ENCODE data around the gene ELAC2.

The ELAC2 gene

GRCh38 chr17:12966413-12966812 is 51.4 kb downstream of the ELAC2 start:
- TF ChIP-seq GATA3 (IDR thresholded peaks at IDR 0.05; ENCODE audit: low read depth, low read length) (no peak), GATA2 (IDR thresholded peaks at IDR 0.05; ENCODE audit: low read depth, low read length) (no peak)

DNA sequence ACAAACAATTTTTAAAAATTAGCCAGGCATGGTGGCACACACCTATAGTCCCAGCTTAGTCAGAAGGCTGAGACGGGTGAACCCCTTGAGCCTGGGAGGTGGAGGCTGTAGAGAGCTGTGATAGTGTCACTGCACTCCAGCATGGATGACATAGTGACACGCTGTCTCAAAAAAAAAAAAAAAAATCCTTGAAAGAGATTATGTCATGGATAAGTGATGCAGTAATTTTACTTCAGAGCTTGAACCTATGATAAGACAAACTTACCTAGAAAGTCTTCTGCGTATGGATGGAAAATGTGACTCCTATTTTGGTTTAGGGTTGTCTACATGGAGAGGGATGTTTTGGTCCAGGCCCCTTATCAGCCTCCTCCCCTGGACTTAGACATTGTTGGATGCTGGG is 51.8 kb downstream of the ELAC2 start:
- TF ChIP-seq GATA2 (IDR thresholded peaks at IDR 0.05; ENCODE audit: low read depth, low read length) = no peak
- TF ChIP-seq GATA3 (IDR thresholded peaks at IDR 0.05; ENCODE audit: low read depth, low read length) = no peak

- TF ChIP-seq GATA3 (IDR thresholded peaks at IDR 0.05; ENCODE audit: low read depth, low read length) (no peak), GATA2 (IDR thresholded peaks at IDR 0.05; ENCODE audit: low read depth, low read length) (no peak)
These were observed 53.0 kb downstream of the ELAC2 start for GRCh38 chr17:12964840-12965239.

DNA sequence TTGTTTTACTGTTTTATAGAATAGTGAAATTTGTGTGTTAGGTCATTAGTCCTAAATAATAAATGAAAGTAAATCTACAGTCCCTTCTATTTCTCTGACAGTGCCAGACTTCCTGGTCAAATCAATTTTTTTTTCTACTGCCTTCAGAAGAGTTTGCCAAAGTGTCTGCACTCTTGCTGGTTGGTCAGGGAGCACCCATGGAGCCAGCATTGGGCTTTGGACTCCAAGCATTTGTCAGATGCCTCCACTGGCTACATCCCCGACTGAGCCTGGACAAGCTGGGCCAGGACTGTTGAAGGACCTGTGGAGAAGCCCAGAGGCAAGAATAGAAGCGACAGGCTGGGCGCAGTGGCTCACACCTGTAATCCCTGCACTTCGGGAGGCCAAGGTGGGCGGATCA is 53.7 kb downstream of the ELAC2 start:
- no peak for TF ChIP-seq GATA3 (IDR thresholded peaks at IDR 0.05; ENCODE audit: low read depth, low read length)
- no peak for TF ChIP-seq GATA2 (IDR thresholded peaks at IDR 0.05; ENCODE audit: low read depth, low read length)

DNA sequence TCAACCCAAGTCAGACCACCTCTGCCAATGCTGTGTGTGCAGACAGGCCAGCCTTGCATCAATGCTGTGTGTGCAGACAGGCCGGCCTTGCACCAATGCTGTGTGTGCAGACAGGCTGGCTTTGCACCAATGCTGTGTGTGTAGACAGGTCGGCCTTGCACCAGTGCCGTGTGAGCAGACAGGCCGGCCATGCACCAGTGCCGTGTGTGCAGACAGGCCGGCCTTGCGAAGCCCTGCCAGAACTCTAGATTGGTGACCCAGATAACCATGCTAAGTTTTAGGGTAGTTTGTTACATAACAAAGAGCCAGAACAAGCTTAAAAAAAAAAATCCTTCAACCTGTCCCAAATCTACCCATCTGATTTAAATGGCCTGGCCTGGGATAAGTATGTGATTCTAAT is 54.3 kb downstream of the ELAC2 start:
- TF ChIP-seq GATA2 (IDR thresholded peaks at IDR 0.05; ENCODE audit: low read depth, low read length) (no peak), GATA3 (IDR thresholded peaks at IDR 0.05; ENCODE audit: low read depth, low read length) (no peak)

GRCh38 chr17:12961655-12962054 is 56.2 kb downstream of the ELAC2 start:
- TF ChIP-seq GATA3 (IDR thresholded peaks at IDR 0.05; ENCODE audit: low read depth, low read length) (no peak), GATA2 (IDR thresholded peaks at IDR 0.05; ENCODE audit: low read depth, low read length) (no peak)

GRCh38 chr17:12959441-12959840 is 58.4 kb downstream of the ELAC2 start:
- no peak for TF ChIP-seq GATA2 (IDR thresholded peaks at IDR 0.05; ENCODE audit: low read depth, low read length)
- no peak for TF ChIP-seq GATA3 (IDR thresholded peaks at IDR 0.05; ENCODE audit: low read depth, low read length)

DNA sequence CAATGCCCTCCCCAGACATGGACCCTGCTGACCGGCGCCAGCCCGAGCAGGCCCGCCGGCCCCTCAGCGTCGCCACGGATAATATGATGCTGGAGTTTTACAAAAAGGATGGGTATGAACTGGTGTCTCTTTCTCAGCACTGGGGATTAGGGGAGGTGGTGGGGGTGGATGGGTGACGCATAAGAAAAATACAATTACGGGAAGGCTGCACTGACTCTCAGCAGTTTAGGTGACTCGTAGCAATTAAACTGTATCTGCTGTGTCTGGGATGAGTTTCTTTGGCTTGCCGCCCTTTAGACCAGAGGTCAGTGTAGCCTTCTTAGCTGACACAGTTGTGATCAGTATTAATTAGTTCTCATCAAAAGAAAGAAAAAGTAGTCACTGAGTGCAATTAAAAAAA is 59.0 kb downstream of the ELAC2 start:
- TF ChIP-seq GATA3 (IDR thresholded peaks at IDR 0.05; ENCODE audit: low read depth, low read length) (no peak), GATA2 (IDR thresholded peaks at IDR 0.05; ENCODE audit: low read depth, low read length) (no peak)

GRCh38 chr17:12955521-12955920 is 62.3 kb downstream of the ELAC2 start:
- no peak for TF ChIP-seq GATA2 (IDR thresholded peaks at IDR 0.05; ENCODE audit: low read depth, low read length)
- TF ChIP-seq GATA3 (IDR thresholded peaks at IDR 0.05; ENCODE audit: low read depth, low read length) = no peak

GRCh38 chr17:12953156-12953555 is 64.7 kb downstream of the ELAC2 start:
- TF ChIP-seq GATA2 (IDR thresholded peaks at IDR 0.05; ENCODE audit: low read depth, low read length) (no peak), GATA3 (IDR thresholded peaks at IDR 0.05; ENCODE audit: low read depth, low read length) (no peak)

DNA sequence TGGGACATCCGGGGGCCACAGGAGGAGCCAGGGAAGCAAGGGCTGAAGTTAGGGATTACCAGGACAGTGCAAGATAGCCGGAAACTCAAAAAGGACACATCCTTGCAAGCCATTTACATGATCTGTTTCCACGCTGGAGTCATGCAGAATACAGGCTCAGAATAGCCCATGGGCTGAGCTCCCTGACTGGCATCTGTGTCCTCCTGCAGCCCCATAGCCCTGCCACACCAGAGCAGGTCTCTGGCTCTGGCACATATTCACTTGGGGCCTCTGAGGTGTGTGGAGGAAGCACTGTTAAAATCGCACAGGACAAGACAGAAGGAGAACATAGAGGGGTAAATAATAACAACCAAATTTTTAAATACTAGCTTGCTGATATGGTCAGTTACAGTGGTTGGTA is 65.8 kb downstream of the ELAC2 start:
- TF ChIP-seq GATA2 (IDR thresholded peaks at IDR 0.05; ENCODE audit: low read depth, low read length) (no peak), GATA3 (IDR thresholded peaks at IDR 0.05; ENCODE audit: low read depth, low read length) (no peak)

DNA sequence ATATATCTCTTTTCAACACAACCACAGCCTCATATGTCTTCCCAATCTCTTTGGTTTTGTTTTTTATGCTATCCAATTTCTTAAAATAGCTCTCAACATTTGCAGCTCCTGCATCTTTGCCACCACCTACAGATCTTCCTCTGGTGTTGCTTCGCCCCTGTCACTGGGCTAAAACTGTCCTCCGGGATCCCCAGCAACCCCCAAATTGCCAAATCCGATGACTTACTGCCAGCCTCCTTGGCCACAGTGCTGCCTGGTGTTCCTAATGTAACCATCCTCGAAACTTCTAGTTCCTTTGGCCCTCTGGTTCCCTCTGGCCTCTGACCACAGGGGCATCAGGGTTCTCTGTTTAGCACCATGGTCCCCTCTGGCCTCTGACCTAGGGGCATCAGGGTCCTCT is 70.8 kb downstream of the ELAC2 start:
- TF ChIP-seq GATA2 (IDR thresholded peaks at IDR 0.05; ENCODE audit: low read depth, low read length) (no peak), GATA3 (IDR thresholded peaks at IDR 0.05; ENCODE audit: low read depth, low read length) (no peak)
